Prostate gland (tissue), 1 donor: ENCODE results near the gene BUB3.

Experiments used
- POLR2A ChIP-seq: fragments of 450-650 bp; IDR thresholded peaks from one replicate; pipeline ENCODE4 v1.6.1; 2016; ENCODE audit warnings: antibody characterized with exemption, mild to moderate bottlenecking
- POLR2AphosphoS5 ChIP-seq: sonication (generic); formaldehyde crosslinking; IDR thresholded peaks from one replicate; pipeline ENCODE4 v1.6.1; 2017; ENCODE audit warnings: antibody characterized with exemption

DNA sequence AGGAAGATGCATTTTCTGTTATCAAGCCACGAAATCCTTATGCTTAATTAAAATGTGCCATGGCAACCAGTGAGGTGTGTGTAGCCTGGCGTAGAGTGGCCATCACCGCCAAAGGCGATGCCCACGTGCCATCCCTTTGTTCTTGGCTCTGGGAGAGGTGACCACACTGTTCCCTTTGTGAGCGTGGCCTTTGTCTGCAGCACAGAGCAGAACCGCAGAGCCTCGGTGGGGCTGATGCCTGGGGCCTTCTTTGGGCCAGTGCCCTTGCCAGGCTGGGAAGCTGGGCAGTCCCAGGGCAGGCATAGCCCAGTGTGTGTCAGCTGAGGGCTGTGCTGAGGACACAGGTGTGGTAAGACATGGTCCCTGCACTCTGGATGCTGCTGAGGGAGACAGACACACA lies 48.3 kb downstream of the BUB3 start:
- TF ChIP-seq POLR2AphosphoS5 (no peak), POLR2A (no peak)
